SK-MEL-5 (cell line): ENCODE data around the gene C11orf54. TPM values are rescaled to one million over a fixed set of nuclear protein-coding genes. Genes with fewer than 3 reads are reported as not detected.

Experiments used
- DNase-seq: peaks from one replicate; pipeline ENCODE4 v3.0.0-alpha.2; 2016; ENCODE audit warnings: low read depth, low spot score
- in situ Hi-C: cut with HindIII; loops from 2 replicates; pipeline ENCODE4 v1.10.0; 2016; ENCODE audit warnings: low sequenced_read_pairs, high pct_unique_total_duplicates, low pct_unique_long_range_greater_than_20kb
- polyA plus RNA-seq, 2 experiments: library from polyadenylated mRNA; depleted of rRNA; stranded (reverse); fragments of >200 nt; gene quantifications; 2 replicates each; pipeline ENCODE4 v1.2.3, GENCODE V29; 2015
- total RNA-seq: library from RNA; depleted of rRNA; stranded (reverse); fragments of >200 nt; shearing (Covaris generic); gene quantifications from 2 replicates; pipeline ENCODE4 v1.2.3, GENCODE V29; 2014; rRNA removed

Gene C11orf54
- 24.4 and 25.0 TPM in 2 replicates for total RNA-seq
- 12.2 and 14.5 TPM in 2 replicates for polyA plus RNA-seq (2015; cell fraction: cytosol; rRNA removed)
- 18.9 and 22.8 TPM in 2 replicates for polyA plus RNA-seq (2015; cell fraction: nucleus; rRNA removed)

- in situ Hi-C loops, result no loop called here
- peak; percentile 96 for DNase-seq
These were observed at the start of gene C11orf54, which contains the start of gene TAF1D for GRCh38 chr11:93741094-93741881. Gene C11orf54 (plus strand): TSS chr11:93741672. CDS start chr11:93747394, 5,722 bp downstream. Gene TAF1D (minus strand): TSS chr11:93741495. CDS start chr11:93739304, 2,191 bp downstream.

- no peak for DNase-seq
- in situ Hi-C loops, result no loop called here
These were observed 47.4 kb upstream of the C11orf54 start for GRCh38 chr11:93694109-93694508.

- in situ Hi-C loops, result no loop called here
- DNase-seq, result no peak
These were observed 46.9 kb upstream of the C11orf54 start for GRCh38 chr11:93694557-93694956.

GRCh38 chr11:93697611-93698010 is 43.9 kb upstream of the C11orf54 start:
- DNase-seq, result no peak
- in situ Hi-C loops, result no loop called here

- no peak for DNase-seq
- in situ Hi-C loops, result no loop called here
These were observed 40.6 kb upstream of the C11orf54 start for GRCh38 chr11:93700830-93701229.

GRCh38 chr11:93704237-93704636 is 37.2 kb upstream of the C11orf54 start:
- in situ Hi-C loops, result no loop called here
- no peak for DNase-seq

- in situ Hi-C loops, result no loop called here
These were observed 31.2 kb upstream of the C11orf54 start for GRCh38 chr11:93710239-93710638.

GRCh38 chr11:93712678-93713077 is 28.8 kb upstream of the C11orf54 start:
- in situ Hi-C loops, result no loop called here
- DNase-seq, result no peak

More at GRCh38 chr11:93710239-93710638, 31.2 kb upstream of the C11orf54 start:
- DNase-seq, result no peak

- no peak for DNase-seq
- in situ Hi-C loops, result no loop called here
These were observed 25.6 kb upstream of the C11orf54 start for GRCh38 chr11:93715797-93716396.

- in situ Hi-C loops, result no loop called here
These were observed 24.0 kb upstream of the C11orf54 start for GRCh38 chr11:93717501-93717900.

GRCh38 chr11:93718057-93718563 is 23.4 kb upstream of the C11orf54 start:
- in situ Hi-C loops, result no loop called here

More at GRCh38 chr11:93717501-93717900, 24.0 kb upstream of the C11orf54 start:
- no peak for DNase-seq

GRCh38 chr11:93719310-93719709 is 22.2 kb upstream of the C11orf54 start:
- in situ Hi-C loops, result no loop called here
- DNase-seq, result no peak

More at GRCh38 chr11:93718057-93718563, 23.4 kb upstream of the C11orf54 start:
- no peak for DNase-seq

GRCh38 chr11:93720522-93720921 is 20.9 kb upstream of the C11orf54 start:
- in situ Hi-C loops, result no loop called here
- DNase-seq, result no peak

- in situ Hi-C loops, result no loop called here
- DNase-seq, result no peak
These were observed 17.4 kb upstream of the C11orf54 start for GRCh38 chr11:93724089-93724488.

- DNase-seq, result no peak
- in situ Hi-C loops, result no loop called here
These were observed 13.3 kb upstream of the C11orf54 start for GRCh38 chr11:93727985-93728791.

GRCh38 chr11:93728792-93729128 is 12.7 kb upstream of the C11orf54 start:
- no peak for DNase-seq
- in situ Hi-C loops, result no loop called here

GRCh38 chr11:93729129-93729616 is 12.3 kb upstream of the C11orf54 start:
- no peak for DNase-seq
- in situ Hi-C loops, result no loop called here
